ENCODE data around the gene CD81.
A peak's percentile ranks its signal among the peaks of the same experiment; 100 is the strongest.

Gene CD81

GRCh38 chr11:2399488-2400068 is 22.5 kb downstream of the CD81 start:
- TF ChIP-seq ZFP30 (CRISPR knock-in tag; IDR thresholded peaks at IDR 0.05), result no peak
- ATAC-seq, result peak; percentile 12

- ATAC-seq, result peak; percentile 90
- TF ChIP-seq RARB (CRISPR knock-in tag; IDR thresholded peaks at IDR 0.05) (no peak), TOX (CRISPR knock-in tag; IDR thresholded peaks at IDR 0.05; ENCODE audit: borderline replicate concordance) (peak; percentile 24; the same call in 1 of the 2 replicates), CSRNP3 (CRISPR knock-in tag; IDR thresholded peaks at IDR 0.05) (no peak; the same call in 1 of the 2 replicates), TSHZ2 (CRISPR knock-in tag; IDR thresholded peaks at IDR 0.05) (peak; percentile 8; the same call in 1 of the 2 replicates), ZFP3 (CRISPR knock-in tag; IDR thresholded peaks at IDR 0.05) (peak; percentile 87; the same call in 1 of the 2 replicates), ARNTL (CRISPR knock-in tag; IDR thresholded peaks at IDR 0.05; ENCODE audit: borderline replicate concordance, low read depth) (no peak), ZC3H10 (CRISPR knock-in tag; IDR thresholded peaks at IDR 0.05) (peak; percentile 10; the same call in 1 of the 2 replicates), TCF4 (CRISPR knock-in tag; IDR thresholded peaks at IDR 0.05; ENCODE audit: borderline replicate concordance) (peak; percentile 23; the same call in 1 of the 2 replicates)
Measured at GRCh38 chr11:2400069-2400761, 23.1 kb downstream of the CD81 start, which contains the start of gene TSSC4. Gene TSSC4, plus strand, starts transcription at chr11:2400750. Its CDS starts 1,884 bp downstream, at chr11:2402634.

GRCh38 chr11:2400762-2401435 is 23.8 kb downstream of the CD81 start:
- peak; percentile 7 for ATAC-seq
- TF ChIP-seq GLIS3 (CRISPR knock-in tag; IDR thresholded peaks at IDR 0.05) (0 out of 2 replicates have a peak, but pooled peaks have one; percentile 6), ARNTL (CRISPR knock-in tag; IDR thresholded peaks at IDR 0.05; ENCODE audit: borderline replicate concordance, low read depth) (no peak)

GRCh38 chr11:2401436-2401984 is 24.4 kb downstream of the CD81 start:
- ATAC-seq, result no peak
- TF ChIP-seq PATZ1 (CRISPR knock-in tag; IDR thresholded peaks at IDR 0.05; ENCODE audit: borderline replicate concordance) (no peak), OSR1 (CRISPR knock-in tag; IDR thresholded peaks at IDR 0.05) (no peak), ZNF565 (CRISPR knock-in tag; conservative IDR thresholded peaks at IDR 0.05; ENCODE audit: low read depth) (no peak), ISL1 (CRISPR knock-in tag; IDR thresholded peaks at IDR 0.05) (no peak), SNAI2 (CRISPR knock-in tag; IDR thresholded peaks at IDR 0.05) (no peak), RARB (CRISPR knock-in tag; IDR thresholded peaks at IDR 0.05) (no peak), ZNF70 (CRISPR knock-in tag; IDR thresholded peaks at IDR 0.05) (no peak), ZC3H10 (CRISPR knock-in tag; IDR thresholded peaks at IDR 0.05) (no peak), PPARA (CRISPR knock-in tag; IDR thresholded peaks at IDR 0.05; ENCODE audit: borderline replicate concordance) (no peak), ARNTL (CRISPR knock-in tag; IDR thresholded peaks at IDR 0.05; ENCODE audit: borderline replicate concordance, low read depth) (no peak), ZNF8 (CRISPR knock-in tag; IDR thresholded peaks at IDR 0.05) (no peak), ZFP30 (CRISPR knock-in tag; IDR thresholded peaks at IDR 0.05) (no peak), GLIS3 (CRISPR knock-in tag; IDR thresholded peaks at IDR 0.05) (no peak)
